RWPE2 (cell line): Measurements from ENCODE around the gene CIT.
A peak's percentile ranks its signal among the peaks of the same experiment; 100 is the strongest.
"Not testable (repeated sequence)": the region's sequence is repeated elsewhere in the genome, so short reads cannot be mapped to it uniquely, and the experiment has no call there.

ENCODE experiments used
- ATAC-seq: fragments of 200-7000 bp; cut with Tn5 transposase; 3 replicates; pipeline ENCODE4 v1.9.1; 2021; ENCODE audit warnings: low read depth
- DNase-seq: peaks from one replicate; pipeline ENCODE4 v3.0.0-alpha.2; 2020; ENCODE audit warnings: low spot score
- H3K27ac ChIP-seq: fragments of 450-650 bp; 2 replicates; pipeline ENCODE4 v1.5.1; 2017; ENCODE audit warnings: mild to moderate bottlenecking; ENCODE audit not compliant: poor library complexity, severe bottlenecking
- H3K27me3 ChIP-seq: fragments of 250-450 bp; sonication (Bioruptor Pico); 2 replicates; pipeline ENCODE4 v1.5.1; 2021; ENCODE audit warnings: mild to moderate bottlenecking, moderate library complexity; ENCODE audit not compliant: insufficient read depth, poor library complexity, severe bottlenecking
- H3K36me3 ChIP-seq: fragments of 250-450 bp; sonication (Bioruptor Pico); 2 replicates; pipeline ENCODE4 v1.5.1; 2020; ENCODE audit warnings: low read depth, mild to moderate bottlenecking, moderate library complexity
- H3K4me1 ChIP-seq: fragments of 250-450 bp; sonication (Bioruptor Pico); 2 replicates; pipeline ENCODE4 v1.5.1; 2021; ENCODE audit warnings: mild to moderate bottlenecking, moderate library complexity; ENCODE audit not compliant: insufficient read depth, poor library complexity, severe bottlenecking
- H3K4me3 ChIP-seq: fragments of 250-450 bp; sonication (Bioruptor Pico); 2 replicates; pipeline ENCODE4 v1.5.1; 2021; ENCODE audit warnings: mild to moderate bottlenecking, moderate library complexity; ENCODE audit not compliant: severe bottlenecking
- H3K9me3 ChIP-seq: fragments of 250-450 bp; sonication (Bioruptor Pico); 2 replicates; pipeline ENCODE4 v1.5.1; 2021; ENCODE audit warnings: mild to moderate bottlenecking, moderate library complexity; ENCODE audit not compliant: severe bottlenecking
- TF ChIP-seq, protein P1 (sequence below): fragments of 450-650 bp; IDR thresholded peaks from one replicate; pipeline ENCODE4 v1.5.1; 2017; ENCODE audit warnings: mild to moderate bottlenecking, moderate library complexity; ENCODE audit not compliant: poor library complexity, severe bottlenecking

Gene CIT

GRCh38 chr12:119660076-119660475 lies 217.0 kb downstream of the CIT start:
- DNase-seq, result no peak
- Histone ChIP-seq H3K27ac (no peak overlapping the region), H3K36me3 (no peaks in the 10 kb centered on the region), H3K9me3 (no peaks in the 10 kb centered on the region), H3K4me3 (no peak overlapping the region), H3K4me1 (no peaks in the 10 kb centered on the region), H3K27me3 (no peaks in the 10 kb centered on the region)
- ATAC-seq, result no peak
- TF ChIP-seq, protein P1, sequence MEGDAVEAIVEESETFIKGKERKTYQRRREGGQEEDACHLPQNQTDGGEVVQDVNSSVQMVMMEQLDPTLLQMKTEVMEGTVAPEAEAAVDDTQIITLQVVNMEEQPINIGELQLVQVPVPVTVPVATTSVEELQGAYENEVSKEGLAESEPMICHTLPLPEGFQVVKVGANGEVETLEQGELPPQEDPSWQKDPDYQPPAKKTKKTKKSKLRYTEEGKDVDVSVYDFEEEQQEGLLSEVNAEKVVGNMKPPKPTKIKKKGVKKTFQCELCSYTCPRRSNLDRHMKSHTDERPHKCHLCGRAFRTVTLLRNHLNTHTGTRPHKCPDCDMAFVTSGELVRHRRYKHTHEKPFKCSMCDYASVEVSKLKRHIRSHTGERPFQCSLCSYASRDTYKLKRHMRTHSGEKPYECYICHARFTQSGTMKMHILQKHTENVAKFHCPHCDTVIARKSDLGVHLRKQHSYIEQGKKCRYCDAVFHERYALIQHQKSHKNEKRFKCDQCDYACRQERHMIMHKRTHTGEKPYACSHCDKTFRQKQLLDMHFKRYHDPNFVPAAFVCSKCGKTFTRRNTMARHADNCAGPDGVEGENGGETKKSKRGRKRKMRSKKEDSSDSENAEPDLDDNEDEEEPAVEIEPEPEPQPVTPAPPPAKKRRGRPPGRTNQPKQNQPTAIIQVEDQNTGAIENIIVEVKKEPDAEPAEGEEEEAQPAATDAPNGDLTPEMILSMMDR, result no peak

DNA sequence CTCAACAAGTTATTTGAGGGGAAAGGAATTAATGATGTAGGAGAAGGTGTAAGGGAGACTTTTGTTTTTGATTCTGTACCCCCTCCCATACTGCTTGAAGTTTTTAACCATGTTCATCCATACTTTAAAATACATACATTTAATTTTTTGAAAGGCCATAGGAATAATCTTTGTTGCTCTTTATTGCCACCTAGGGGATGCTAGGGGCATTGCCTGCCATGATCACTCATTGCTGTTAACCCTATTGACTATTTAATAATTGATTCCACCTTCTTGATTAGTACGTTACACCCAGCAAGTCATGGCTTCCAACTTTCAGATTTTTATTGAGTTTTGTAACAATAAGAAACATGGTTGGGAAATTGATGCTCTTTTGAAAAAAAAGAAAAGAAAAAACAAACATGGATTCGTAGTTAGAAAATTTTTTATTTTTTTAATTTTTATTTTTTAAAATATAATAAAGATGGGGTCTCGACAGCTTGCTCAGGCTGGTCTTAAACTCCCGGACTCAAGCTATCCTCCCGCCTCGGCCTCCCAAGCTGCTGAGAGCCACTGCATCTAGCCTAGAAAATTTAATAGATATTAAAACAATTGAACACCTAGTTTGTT lies 217.7 kb downstream of the CIT start:
- H3K4me3 ChIP-seq, result no peak overlapping the region
- TF ChIP-seq, protein P1, result peak; percentile 90
- H3K36me3 ChIP-seq, result no peaks in the 10 kb centered on the region
- no peaks in the 10 kb centered on the region for H3K27me3 ChIP-seq
- no peak overlapping the region for H3K27ac ChIP-seq
- H3K9me3 ChIP-seq, result no peaks in the 10 kb centered on the region
- DNase-seq, result no peak
- H3K4me1 ChIP-seq, result no peaks in the 10 kb centered on the region
- peak; percentile 42; the same call in 1 of the 3 replicates for ATAC-seq

- H3K4me3 ChIP-seq, H3K27ac ChIP-seq, DNase-seq: not testable (repeated sequence)
Observed at GRCh38 chr12:119658166-119658565, 219.0 kb downstream of the CIT start.

DNA sequence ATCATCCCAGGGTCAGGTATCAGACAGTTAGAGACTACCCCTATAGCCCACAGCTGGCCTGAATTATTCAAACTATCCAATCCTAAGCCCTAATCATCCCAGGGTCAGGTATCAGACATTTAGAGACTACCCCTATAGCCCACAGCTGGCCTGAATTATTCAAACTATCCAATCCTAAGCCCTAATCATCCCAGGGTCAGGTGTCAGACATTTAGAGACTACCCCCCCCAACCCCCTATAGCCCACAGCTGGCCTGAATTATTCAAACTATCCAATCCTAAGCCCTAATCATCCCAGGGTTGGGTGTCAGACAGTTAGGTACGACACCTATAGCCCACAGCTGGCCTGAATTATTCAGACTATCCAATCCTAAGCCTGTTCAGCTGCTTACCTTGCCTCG lies 220.1 kb downstream of the CIT start:
- H3K27me3 ChIP-seq, H3K9me3 ChIP-seq, H3K4me1 ChIP-seq, H3K4me3 ChIP-seq, H3K27ac ChIP-seq, DNase-seq, ATAC-seq, H3K36me3 ChIP-seq: not testable (repeated sequence)

More at GRCh38 chr12:119658166-119658565, 219.0 kb downstream of the CIT start:
- ATAC-seq, H3K27me3 ChIP-seq, H3K9me3 ChIP-seq, H3K36me3 ChIP-seq, H3K4me1 ChIP-seq: not testable (repeated sequence)

DNA sequence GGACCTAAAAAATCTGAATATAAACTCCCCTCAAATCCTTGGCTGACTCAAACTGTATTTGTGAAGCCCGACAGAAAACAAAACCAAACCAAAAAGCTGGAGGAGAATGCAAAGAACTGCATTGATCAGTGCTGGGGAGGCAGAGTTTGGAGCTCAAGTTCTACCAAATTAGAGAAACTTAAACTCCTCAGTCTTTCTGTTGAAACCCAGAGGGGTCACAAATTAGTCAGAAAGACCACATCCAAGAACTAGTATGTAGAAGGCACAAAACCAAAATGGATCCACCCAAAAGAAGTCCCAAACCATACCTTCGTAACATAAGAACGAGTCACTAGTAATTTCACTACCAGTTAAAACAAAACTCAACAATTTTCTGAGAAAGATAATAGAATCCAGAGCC lies 224.5 kb downstream of the CIT start:
- ATAC-seq, result no peak
- no peaks in the 10 kb centered on the region for H3K36me3 ChIP-seq
- H3K4me3 ChIP-seq, result no peak overlapping the region
- no peaks in the 10 kb centered on the region for H3K4me1 ChIP-seq
- TF ChIP-seq, protein P1, result no peak
- no peak overlapping the region for H3K27ac ChIP-seq
- no peaks in the 10 kb centered on the region for H3K27me3 ChIP-seq
- peaks cover 3% of the 10 kb centered on the region for H3K9me3 ChIP-seq
- no peak for DNase-seq

DNA sequence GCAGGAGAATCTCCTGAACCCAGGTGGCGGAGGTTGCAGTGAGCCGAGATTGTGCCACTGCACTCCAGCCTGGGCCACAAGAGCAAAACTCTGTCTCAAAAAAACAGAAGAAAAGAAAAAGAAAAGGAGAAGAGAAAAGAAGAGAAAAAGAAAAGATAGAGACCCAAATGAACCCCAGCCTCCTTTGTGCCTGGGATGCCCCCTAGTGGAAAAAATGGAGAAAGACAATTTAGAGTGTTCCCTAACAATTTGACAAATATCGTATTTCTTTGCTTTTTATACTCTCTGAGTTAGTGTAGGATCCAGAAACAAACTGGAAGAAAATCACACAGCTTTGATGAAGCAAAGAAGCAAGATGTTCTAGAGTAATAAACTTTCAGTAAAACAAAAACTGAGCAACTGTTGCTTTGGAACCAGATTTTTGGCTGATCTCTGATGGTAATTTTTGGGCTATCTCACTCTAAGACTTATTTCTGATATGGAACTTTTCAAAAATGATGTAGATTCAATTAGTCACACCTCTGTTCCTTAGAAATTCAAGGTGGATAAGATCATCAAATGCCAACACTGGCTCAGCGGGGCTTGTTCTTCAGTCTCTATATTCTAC lies 227.8 kb downstream of the CIT start:
- TF ChIP-seq, protein P1, result peak; percentile 74
- H3K27me3 ChIP-seq, result no peaks in the 10 kb centered on the region
- H3K36me3 ChIP-seq, result no peaks in the 10 kb centered on the region
- DNase-seq (no peak), ATAC-seq (no peak)
- H3K27ac ChIP-seq, result no peak overlapping the region
- H3K4me1 ChIP-seq, result no peaks in the 10 kb centered on the region
- peaks cover 3% of the 10 kb centered on the region for H3K9me3 ChIP-seq
- H3K4me3 ChIP-seq, result no peak overlapping the region
